Spleen (tissue), 11 donors: ENCODE results near the gene CTDP1. TPM values are rescaled to one million over a fixed set of nuclear protein-coding genes. Genes with fewer than 3 reads are reported as not detected.
A peak's percentile ranks its signal among the peaks of the same experiment; 100 is the strongest.

ENCODE experiments used
- DNase-seq: peaks from one replicate; pipeline ENCODE4 v3.0.0-alpha.2; 2020
- H3K27ac ChIP-seq, 8 donors: fragments of 200-600 bp; sonication (generic) in 7 of 8; 1 replicate in 4 of 8; 2 replicates in 4 of 8; pipeline versions ENCODE4 v1.5.0 to v1.8.0; 2016 to 2021; ENCODE audit warnings: inconsistent platforms in 4 of 8, mild to moderate bottlenecking in 4 of 8, moderate library complexity in 1 of 8
- H3K27me3 ChIP-seq, 7 donors: fragments of 200-600 bp; sonication (generic) in 6 of 7; replicated peaks in 1 of 7; 1 replicate in 4 of 7; 2 replicates in 3 of 7; pipeline versions ENCODE4 v1.5.0 to v1.8.0; 2016 to 2021; ENCODE audit warnings: inconsistent platforms in 3 of 7, mild to moderate bottlenecking in 1 of 7
- H3K36me3 ChIP-seq, 6 donors: fragments of 200-600 bp; sonication (generic) in 5 of 6; 1 replicate in 4 of 6; 2 replicates in 2 of 6; pipeline versions ENCODE4 v1.5.0 to v1.8.0; 2016 to 2021; ENCODE audit warnings: inconsistent platforms in 2 of 6
- H3K4me1 ChIP-seq, 6 donors: fragments of 200-600 bp; sonication (generic) in 5 of 6; 1 replicate in 3 of 6; 2 replicates in 3 of 6; pipeline versions ENCODE4 v1.5.0 to v1.8.0; 2016 to 2021; ENCODE audit warnings: inconsistent platforms in 3 of 6
- H3K4me3 ChIP-seq, 8 donors: fragments of 200-600 bp; sonication (generic) in 7 of 8; 1 replicate in 4 of 8; 2 replicates in 4 of 8; pipeline versions ENCODE4 v1.5.0 to v1.8.0; 2016 to 2021; ENCODE audit warnings: inconsistent platforms in 4 of 8, mild to moderate bottlenecking in 4 of 8, moderate library complexity in 2 of 8
- H3K9me3 ChIP-seq, 8 donors: fragments of 200-600 bp; sonication (generic) in 7 of 8; 1 replicate in 4 of 8; 2 replicates in 4 of 8; pipeline versions ENCODE4 v1.5.0 to v1.8.0; 2016 to 2021; ENCODE audit warnings: inconsistent platforms in 4 of 8
- CTCF ChIP-seq, 11 experiments: fragments of 200-600 bp in 7 of 11; fragments of 450-650 bp in 4 of 11; sonication (generic) in 4 of 11; IDR thresholded peaks in 8 of 11; conservative IDR thresholded peaks in 3 of 11; 1 replicate in 7 of 11; 2 replicates in 4 of 11; pipeline versions ENCODE4 v1.4.0 to v1.8.0; 2016 to 2021; ENCODE audit warnings: antibody characterized with exemption in 11 of 11, inconsistent platforms in 4 of 11, mild to moderate bottlenecking in 1 of 11
- POLR2A ChIP-seq, 3 donors: fragments of 450-650 bp; IDR thresholded peaks; one replicate each; pipeline ENCODE4 v1.5.1; 2017; ENCODE audit warnings: antibody characterized with exemption in 3 of 3, mild to moderate bottlenecking in 1 of 3
- POLR2AphosphoS5 ChIP-seq, 3 donors: sonication (generic); formaldehyde crosslinking; IDR thresholded peaks; one replicate each; pipeline ENCODE4 v1.5.1; 2017; ENCODE audit warnings: antibody characterized with exemption in 3 of 3
- WGBS, 5 donors: extraction: QIAGEN DNeasy Blood & Tissue Kit in 3 of 5; methylation state at CpG; one replicate each; pipeline versions ENCODE4 v1.1.5 to v1.1.7; 2013 to 2018; 5-methylcytosine and 5-hydroxymethylcytosine counted together
- intact Hi-C: fragments of 100-400 bp; cut with DNase I; formaldehyde crosslinking; loops from one replicate; pipeline ENCODE4 v1.15.0; 2023; ENCODE audit warnings: low total_unique reads
- polyA plus RNA-seq, 3 donors: library from polyadenylated mRNA; stranded (reverse); fragments of 200-250 nt; gene quantifications; one replicate each; pipeline ENCODE4 v1.2.1, GENCODE V29; 2013
- total RNA-seq, 7 donors: library from RNA; depleted of rRNA in 3 of 7; stranded (reverse); fragments of >200 nt in 3 of 7; fragmentation: NEBNext Ultra II Directional in 4 of 7; extraction: Animal tissue kit (Norgen Biotek cat#: 25700) in 4 of 7; gene quantifications; one replicate each; pipeline versions ENCODE4 v1.1.0 to v1.2.1, GENCODE V29; 2016 to 2021
- donor health status: healthy with polysubstance abuse.
- donor health status: DM: no; HTN: no; CAD: no; lungs with moderate emphysema.
- donor health status: DM: no; HTN: no; CAD: no.
- donor health status: Bipolar disorder and iron deficiency.
- donor health status: healthy.
- donor health status: DM: no; HTN: no; CAD: no.
- donor health status: DM: yes; HTN: yes; CAD: no.

CTDP1 gene
- total and polyA plus RNA-seq, 10 donors: 13.6 to 54.6 (median 28.6) TPM

DNA sequence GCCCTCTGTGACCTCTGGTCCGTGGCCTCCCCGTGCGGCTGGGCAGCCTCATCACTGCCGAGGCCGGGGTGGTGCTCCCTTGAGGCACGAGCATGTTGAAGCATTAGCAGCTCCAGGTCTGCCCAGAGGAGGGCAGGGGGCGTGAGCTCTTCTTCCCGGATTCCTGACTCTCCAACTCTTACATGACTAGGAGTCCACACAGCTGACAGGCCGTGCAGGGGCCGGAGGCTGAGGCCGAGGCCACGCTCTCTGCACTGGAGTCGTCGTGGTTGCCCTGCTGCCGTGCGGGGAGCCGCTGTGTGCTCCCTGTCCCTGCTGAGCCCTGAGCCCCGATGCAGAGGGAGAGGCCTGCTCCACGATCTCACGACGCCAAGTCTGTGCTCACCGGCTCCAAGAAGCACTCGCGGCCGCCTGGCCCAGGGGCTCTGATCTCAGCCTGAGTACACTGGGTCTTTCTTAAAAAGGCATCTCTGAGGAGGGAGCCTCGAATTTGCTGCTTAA, 98.7 kb downstream of the CTDP1 start:
- Histone ChIP-seq H3K27ac (no peak overlapping the region), H3K27me3 (peaks cover 0 to 66% (median 5%) of the 10 kb centered on the region in 7 donors), H3K4me3 (no peak overlapping the region), H3K36me3 (no peaks in the 10 kb centered on the region), H3K9me3 (no peaks in the 10 kb centered on the region), H3K4me1 (no peaks in the 10 kb centered on the region)
- DNase-seq: peak; percentile 69
- intact Hi-C loops: no loop called here
- no peak for TF ChIP-seq CTCF (IDR thresholded peaks at IDR 0.05 in 8 of 11, conservative IDR thresholded peaks at IDR 0.05 in 3 of 11)
- no peak for TF ChIP-seq POLR2A (IDR thresholded peaks at IDR 0.05)
- no peak for TF ChIP-seq POLR2AphosphoS5 (IDR thresholded peaks at IDR 0.05)
- whole genome bisulfite sequencing, 5 donors: 64 to 76% (median 73%) methylated on average over 23 to 26 of the region's 26 CpGs

GRCh38 chr18:79779021-79779699, 99.6 kb downstream of the CTDP1 start:
- peak; percentile 60 for DNase-seq

DNA sequence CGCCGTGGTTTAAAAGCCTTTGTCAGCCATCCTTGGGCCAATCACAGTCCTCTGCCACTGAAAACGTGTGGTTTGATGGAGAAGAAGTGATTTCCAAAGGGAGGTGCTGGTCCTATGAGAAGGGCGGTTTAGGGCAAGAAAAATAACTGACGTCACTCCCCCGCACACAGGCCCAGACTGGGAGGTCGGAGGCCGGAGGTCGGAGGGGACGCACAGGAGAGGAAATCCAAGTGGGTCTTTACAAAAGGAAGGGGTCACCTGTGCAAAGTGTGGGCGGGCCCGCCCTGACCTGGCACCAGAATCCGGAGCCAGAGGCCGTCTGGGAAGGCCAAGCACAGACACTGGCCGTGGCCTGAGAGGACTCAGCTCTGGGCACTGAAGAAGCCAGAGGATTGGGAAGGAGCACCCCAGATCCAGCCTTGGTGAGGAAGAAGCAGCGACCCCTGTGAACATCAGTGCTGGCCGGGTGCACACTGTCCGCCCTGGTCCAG, 100.1 kb downstream of the CTDP1 start:
- no peak overlapping the region for H3K4me3 ChIP-seq
- peak; percentile 63 for DNase-seq
- intact Hi-C loops: no loop called here
- TF ChIP-seq POLR2A (IDR thresholded peaks at IDR 0.05) (no peak), POLR2AphosphoS5 (IDR thresholded peaks at IDR 0.05) (no peak)
- H3K27me3 ChIP-seq: peaks cover 0 to 65% (median 14%) of the 10 kb centered on the region in 7 donors
- H3K9me3 ChIP-seq: no peaks in the 10 kb centered on the region
- H3K36me3 ChIP-seq: no peaks in the 10 kb centered on the region
- H3K4me1 ChIP-seq: no peaks in the 10 kb centered on the region
- 81 to 95% (median 86%) methylated on average over 13 to 18 of the region's 18 CpGs for WGBS, 5 donors
- no peak overlapping the region for H3K27ac ChIP-seq

More at GRCh38 chr18:79779021-79779699, 99.6 kb downstream of the CTDP1 start:
- no peaks in the 10 kb centered on the region for H3K9me3 ChIP-seq
- intact Hi-C loops: no loop called here
- no peak for TF ChIP-seq POLR2AphosphoS5 (IDR thresholded peaks at IDR 0.05)
- TF ChIP-seq POLR2A (IDR thresholded peaks at IDR 0.05): no peak
- TF ChIP-seq CTCF (IDR thresholded peaks at IDR 0.05 in 8 of 11, conservative IDR thresholded peaks at IDR 0.05 in 3 of 11): no peak
- 77 to 85% (median 81%) methylated on average over 23 to 29 of the region's 29 CpGs for WGBS, 5 donors
- H3K4me1 ChIP-seq: no peaks in the 10 kb centered on the region
- H3K4me3 ChIP-seq: no peak overlapping the region
- H3K27ac ChIP-seq: no peak overlapping the region
- H3K27me3 ChIP-seq: peaks cover 0 to 65% (median 8%) of the 10 kb centered on the region in 7 donors
- no peaks in the 10 kb centered on the region for H3K36me3 ChIP-seq

GRCh38 chr18:79780547-79780946, 100.9 kb downstream of the CTDP1 start:
- DNase-seq: peak; percentile 43
- Histone ChIP-seq H3K4me3 (no peak overlapping the region), H3K36me3 (no peaks in the 10 kb centered on the region), H3K27me3 (peaks cover 0 to 65% (median 19%) of the 10 kb centered on the region in 7 donors), H3K9me3 (no peaks in the 10 kb centered on the region), H3K27ac (no peak overlapping the region), H3K4me1 (no peaks in the 10 kb centered on the region)
- WGBS, 5 donors: 80 to 89% (median 88%) methylated on average over 8 of the region's 8 CpGs
- TF ChIP-seq POLR2AphosphoS5 (IDR thresholded peaks at IDR 0.05) (no peak), POLR2A (IDR thresholded peaks at IDR 0.05) (no peak), CTCF (IDR thresholded peaks at IDR 0.05 in 8 of 11, conservative IDR thresholded peaks at IDR 0.05 in 3 of 11) (no peak)
- intact Hi-C loops: no loop called here
